A673 (cell line): ENCODE data around the gene PAGR1. TPM values are rescaled to one million over a fixed set of nuclear protein-coding genes. Genes with fewer than 3 reads are reported as not detected.

Experiments
- BruUV-seq: library from RNA; stranded (reverse); fragments of 400-500 nt; replicated peaks from 2 replicates; lab custom pipeline; 2021; lab: Mats Ljungman, UMichigan
- CTCF ChIA-PET: fragments of 300-600 bp; sonication (Branson Sonifier 250); formaldehyde crosslinking; loops from one replicate; lab custom pipeline; 2022; ENCODE audit warnings: antibody characterized with exemption; lab: Charles Lee
- POLR2A ChIA-PET: fragments of 300-600 bp; sonication (Branson Sonifier 250); formaldehyde crosslinking; loops from one replicate; lab custom pipeline; 2022; ENCODE audit warnings: antibody characterized with exemption; ENCODE audit not compliant: low non-redundant PET; lab: Charles Lee
- DNase-seq: peaks from one replicate; pipeline ENCODE4 v3.0.0-alpha.2; 2015; ENCODE audit warnings: low spot score
- H3K27ac ChIP-seq: fragments of 200-600 bp; sonication (generic); 2 replicates; pipeline ENCODE4 v1.5.1; 2016; ENCODE audit warnings: mixed run types, low read depth, mild to moderate bottlenecking, mixed read lengths, antibody characterized with exemption, low read length; ENCODE audit not compliant: poor library complexity, severe bottlenecking
- H3K27me3 ChIP-seq: fragments of 200-600 bp; sonication (generic); replicated peaks from 2 replicates; pipeline ENCODE4 v1.6.1; 2017; ENCODE audit warnings: mixed run types, low read depth, mild to moderate bottlenecking, mixed read lengths, antibody characterized with exemption, low read length; ENCODE audit not compliant: insufficient read depth, poor library complexity
- H3K36me3 ChIP-seq: fragments of 200-600 bp; sonication (generic); 2 replicates; pipeline ENCODE4 v1.6.1; 2016; ENCODE audit warnings: mixed run types, mild to moderate bottlenecking, mixed read lengths, antibody characterized with exemption, low read length; ENCODE audit not compliant: insufficient read depth, poor library complexity, severe bottlenecking
- H3K4me1 ChIP-seq: fragments of 200-600 bp; sonication (generic); 2 replicates; pipeline ENCODE4 v1.6.1; 2017; ENCODE audit warnings: mixed run types, mild to moderate bottlenecking, mixed read lengths, antibody characterized with exemption, low read length; ENCODE audit not compliant: insufficient read depth, poor library complexity, severe bottlenecking
- H3K4me3 ChIP-seq: fragments of 200-600 bp; sonication (generic); 2 replicates; pipeline ENCODE4 v1.5.1; 2016; ENCODE audit warnings: low read depth, mixed run types, mild to moderate bottlenecking, mixed read lengths, low read length; ENCODE audit not compliant: poor library complexity, severe bottlenecking
- H3K9me3 ChIP-seq: fragments of 200-600 bp; sonication (generic); 2 replicates; pipeline ENCODE4 v1.6.1; 2016; ENCODE audit warnings: mixed run types, low read depth, mild to moderate bottlenecking, mixed read lengths, antibody characterized with exemption, low read length; ENCODE audit not compliant: poor library complexity, severe bottlenecking
- CTCF ChIP-seq: fragments of 300-800, 200-600 bp; sonication (generic); conservative IDR thresholded peaks from 2 replicates; pipeline ENCODE4 v1.5.1; 2017; ENCODE audit warnings: low read depth, mild to moderate bottlenecking, antibody characterized with exemption, low read length, moderate library complexity, mixed read lengths
- EZH2 ChIP-seq: fragments of 200-600 bp; sonication (generic); IDR thresholded peaks from 2 replicates; pipeline ENCODE4 v1.6.1; 2017; ENCODE audit warnings: borderline replicate concordance, low read depth, mild to moderate bottlenecking, mixed read lengths, antibody characterized with exemption, low read length; ENCODE audit not compliant: poor library complexity, severe bottlenecking
- intact Hi-C: fragments of 100-400 bp; cut with micrococcal nuclease; formaldehyde crosslinking; loops from one replicate; pipeline ENCODE4 v1.10.0; 2022; ENCODE audit not compliant: unreplicated experiment
- total RNA-seq: library from RNA; stranded (reverse); gene quantifications from 2 replicates; pipeline ENCODE4 v1.2.3, GENCODE V29; 2021

The PAGR1 gene
- total RNA-seq, 1 experiment from 2014 or later = 47.4 TPM

DNA sequence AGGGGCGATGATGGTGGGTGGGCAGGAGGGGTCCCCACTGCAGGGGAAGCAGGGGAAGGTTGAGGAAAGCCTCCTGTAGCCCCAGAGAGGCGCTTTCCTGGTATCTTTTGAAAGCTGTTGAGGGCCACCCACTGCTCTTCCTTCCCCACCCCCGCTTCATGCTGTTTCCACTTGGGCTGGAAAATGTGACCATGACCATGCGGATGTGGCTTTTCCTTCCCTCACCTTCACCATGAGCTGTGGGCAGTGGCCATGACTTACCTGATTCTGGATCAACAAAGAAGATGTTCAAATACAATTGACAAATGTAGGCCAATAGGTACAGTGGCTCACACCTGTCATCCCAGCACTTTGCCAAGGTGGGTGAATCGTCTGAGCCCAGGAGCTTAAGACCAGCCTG is 18.1 kb downstream of the PAGR1 start:
- no peaks in the 10 kb centered on the region for H3K4me1 ChIP-seq
- CTCF ChIA-PET = interaction anchor here (1.4 kb wide), 1 partner anchor 14 kb away, joined by 5 read pairs; no protein-coding TSS in a partner anchor
- no peak for DNase-seq
- intact Hi-C loops = no loop called here
- TF ChIP-seq CTCF (no peak), EZH2 (no peak)
- no peaks in the 10 kb centered on the region for H3K27me3 ChIP-seq
- H3K4me3 ChIP-seq = no peak overlapping the region
- no peak overlapping the region for H3K27ac ChIP-seq
- POLR2A ChIA-PET = no interaction called here
- no peaks in the 10 kb centered on the region for H3K9me3 ChIP-seq
- no peaks in the 10 kb centered on the region for H3K36me3 ChIP-seq
- BruUV-seq = no TSS peak

- Histone ChIP-seq H3K36me3 (no peaks in the 10 kb centered on the region), H3K9me3 (no peaks in the 10 kb centered on the region), H3K27ac (no peak overlapping the region), H3K27me3 (no peaks in the 10 kb centered on the region), H3K4me1 (no peaks in the 10 kb centered on the region), H3K4me3 (no peak overlapping the region)
- no peak for DNase-seq
- no TSS peak for BruUV-seq
- TF ChIP-seq CTCF (no peak), EZH2 (no peak)
- intact Hi-C loops = no loop called here
- CTCF ChIA-PET = no interaction called here
- POLR2A ChIA-PET = no interaction called here
Measured at GRCh38 chr16:29835926-29836325, 20.0 kb downstream of the PAGR1 start.

- no peak for DNase-seq
- ChIA-PET CTCF (no interaction called here), POLR2A (no interaction called here)
- no TSS peak for BruUV-seq
- Histone ChIP-seq H3K4me3 (no peak overlapping the region), H3K27me3 (no peaks in the 10 kb centered on the region), H3K4me1 (no peaks in the 10 kb centered on the region), H3K27ac (no peak overlapping the region), H3K36me3 (no peaks in the 10 kb centered on the region), H3K9me3 (no peaks in the 10 kb centered on the region)
- intact Hi-C loops = no loop called here
- TF ChIP-seq EZH2 = no peak
- TF ChIP-seq CTCF = no peak
Measured at GRCh38 chr16:29836623-29837022, 20.7 kb downstream of the PAGR1 start.
